ENCODE measurements around the gene AQP2.

AQP2 gene

GRCh38 chr12:49921936-49922335 is 28.6 kb upstream of the AQP2 start:
- no peaks in the 10 kb centered on the region for H3K4me1 ChIP-seq (ENCODE audit: insufficient read depth, low read length)
- H3K27ac ChIP-seq (ENCODE audit: low read length), result no peak overlapping the region
- H3K9me3 ChIP-seq (ENCODE audit: insufficient read depth, low read depth, low read length), result no peaks in the 10 kb centered on the region
- H3K9ac ChIP-seq (ENCODE audit: low read depth, low read length), result no peak overlapping the region
- no peaks in the 10 kb centered on the region for H3K27me3 ChIP-seq (ENCODE audit: insufficient read depth, low read length)
- H3K4me3 ChIP-seq (ENCODE audit: low read length), result no peak overlapping the region
- no peaks in the 10 kb centered on the region for H3K36me3 ChIP-seq (ENCODE audit: insufficient read depth, low read depth, low read length)

DNA sequence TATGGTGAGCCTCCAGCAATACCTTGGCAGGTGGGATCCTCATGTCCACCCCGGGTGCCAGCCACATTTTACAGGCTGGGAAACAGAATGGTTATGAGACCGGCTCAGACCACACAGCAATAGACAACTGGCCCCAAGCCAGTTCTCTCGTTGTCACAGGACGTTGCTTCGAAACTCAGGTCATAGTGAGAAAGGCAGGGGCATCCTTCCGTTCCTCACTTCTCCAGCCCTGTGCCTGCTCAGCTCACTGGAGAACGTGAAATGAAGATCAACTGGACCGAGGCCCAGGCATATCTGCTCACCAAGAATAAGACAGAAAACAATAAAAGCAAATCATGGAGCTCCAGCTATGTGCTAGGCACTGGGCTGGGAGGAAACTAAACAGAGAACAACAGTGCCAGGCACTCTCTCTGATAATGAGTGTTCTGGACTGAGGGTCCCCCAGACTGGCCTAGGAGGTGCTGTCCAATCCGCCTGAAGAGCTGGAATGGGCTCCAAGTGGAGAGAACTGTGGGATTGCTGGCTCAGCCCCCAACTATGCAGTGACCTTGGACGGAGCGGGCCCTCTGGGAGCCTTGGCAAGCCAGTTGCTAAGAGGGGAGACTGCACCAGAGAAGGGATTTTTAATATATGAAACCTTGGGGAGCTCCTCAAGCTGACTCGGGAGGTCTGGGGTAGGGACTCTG is 28.0 kb upstream of the AQP2 start:
- Histone ChIP-seq H3K36me3 (ENCODE audit: insufficient read depth, low read depth, low read length) (no peaks in the 10 kb centered on the region), H3K27ac (ENCODE audit: low read length) (no peak overlapping the region), H3K9me3 (ENCODE audit: insufficient read depth, low read depth, low read length) (no peaks in the 10 kb centered on the region), H3K27me3 (ENCODE audit: insufficient read depth, low read length) (no peaks in the 10 kb centered on the region), H3K9ac (ENCODE audit: low read depth, low read length) (no peak overlapping the region), H3K4me1 (ENCODE audit: insufficient read depth, low read length) (no peaks in the 10 kb centered on the region), H3K4me3 (ENCODE audit: low read length) (no peak overlapping the region)

GRCh38 chr12:49923035-49923644 is 27.4 kb upstream of the AQP2 start:
- no peaks in the 10 kb centered on the region for H3K36me3 ChIP-seq (ENCODE audit: insufficient read depth, low read depth, low read length)
- H3K4me3 ChIP-seq (ENCODE audit: low read length), result no peak overlapping the region
- H3K27ac ChIP-seq (ENCODE audit: low read length), result no peak overlapping the region
- no peaks in the 10 kb centered on the region for H3K9me3 ChIP-seq (ENCODE audit: insufficient read depth, low read depth, low read length)
- no peaks in the 10 kb centered on the region for H3K4me1 ChIP-seq (ENCODE audit: insufficient read depth, low read length)
- no peaks in the 10 kb centered on the region for H3K27me3 ChIP-seq (ENCODE audit: insufficient read depth, low read length)
- H3K9ac ChIP-seq (ENCODE audit: low read depth, low read length), result no peak overlapping the region

- Histone ChIP-seq H3K4me3 (ENCODE audit: low read length) (no peak overlapping the region), H3K4me1 (ENCODE audit: insufficient read depth, low read length) (no peaks in the 10 kb centered on the region), H3K27ac (ENCODE audit: low read length) (no peak overlapping the region)
Measured at GRCh38 chr12:49923880-49924556, 26.5 kb upstream of the AQP2 start.

DNA sequence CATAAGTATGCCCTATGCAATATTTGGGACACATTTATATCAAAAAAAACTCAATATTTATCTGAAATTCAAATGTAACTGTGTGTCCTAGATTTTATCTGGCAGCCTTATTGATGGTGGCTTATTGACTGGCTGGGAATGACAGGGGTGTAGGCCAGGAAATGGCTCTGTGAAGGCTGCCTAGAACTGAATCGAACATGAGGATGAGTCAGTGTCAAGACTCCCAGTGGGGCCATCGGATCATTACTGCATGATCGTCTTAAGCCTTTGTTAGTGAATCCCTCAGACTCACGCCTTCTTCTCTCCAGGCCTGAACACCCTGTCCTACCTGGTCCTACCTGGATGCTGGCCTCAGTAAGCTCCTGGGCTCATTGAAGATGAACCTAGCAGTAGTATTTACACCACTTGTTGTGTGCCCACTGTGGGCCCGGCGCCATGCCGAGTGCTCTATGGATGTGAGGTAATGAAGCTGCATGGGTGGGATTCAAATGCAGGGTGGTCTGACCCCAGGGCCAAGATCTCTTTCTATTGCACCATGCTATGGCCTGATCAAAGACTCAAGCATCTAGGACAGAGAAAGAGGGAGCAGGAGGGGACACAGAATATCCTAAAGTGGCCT is 25.8 kb upstream of the AQP2 start:
- H3K27ac ChIP-seq (ENCODE audit: low read length), result no peak overlapping the region
- no peaks in the 10 kb centered on the region for H3K4me1 ChIP-seq (ENCODE audit: insufficient read depth, low read length)
- H3K9me3 ChIP-seq (ENCODE audit: insufficient read depth, low read depth, low read length), result no peaks in the 10 kb centered on the region
- 0 out of 2 replicates have a peak, but pooled peaks cover 7% of the 10 kb centered on the region for H3K27me3 ChIP-seq (ENCODE audit: insufficient read depth, low read length)
- no peak overlapping the region for H3K9ac ChIP-seq (ENCODE audit: low read depth, low read length)
- no peak overlapping the region for H3K4me3 ChIP-seq (ENCODE audit: low read length)
- no peaks in the 10 kb centered on the region for H3K36me3 ChIP-seq (ENCODE audit: insufficient read depth, low read depth, low read length)

More at GRCh38 chr12:49923880-49924556, 26.5 kb upstream of the AQP2 start:
- Histone ChIP-seq H3K27me3 (ENCODE audit: insufficient read depth, low read length) (no peaks in the 10 kb centered on the region), H3K9ac (ENCODE audit: low read depth, low read length) (no peak overlapping the region), H3K9me3 (ENCODE audit: insufficient read depth, low read depth, low read length) (no peaks in the 10 kb centered on the region), H3K36me3 (ENCODE audit: insufficient read depth, low read depth, low read length) (no peaks in the 10 kb centered on the region)

GRCh38 chr12:49925433-49926204 is 24.9 kb upstream of the AQP2 start:
- no peak overlapping the region for H3K4me3 ChIP-seq (ENCODE audit: low read length)
- H3K27me3 ChIP-seq (ENCODE audit: insufficient read depth, low read length), result 0 out of 2 replicates have a peak, but pooled peaks cover 7% of the 10 kb centered on the region
- no peaks in the 10 kb centered on the region for H3K4me1 ChIP-seq (ENCODE audit: insufficient read depth, low read length)
- H3K36me3 ChIP-seq (ENCODE audit: insufficient read depth, low read depth, low read length), result no peaks in the 10 kb centered on the region
- no peak overlapping the region for H3K27ac ChIP-seq (ENCODE audit: low read length)
- no peaks in the 10 kb centered on the region for H3K9me3 ChIP-seq (ENCODE audit: insufficient read depth, low read depth, low read length)
- H3K9ac ChIP-seq (ENCODE audit: low read depth, low read length), result no peak overlapping the region

GRCh38 chr12:49928471-49928870 is 22.1 kb upstream of the AQP2 start:
- no peaks in the 10 kb centered on the region for H3K4me1 ChIP-seq (ENCODE audit: insufficient read depth, low read length)
- no peaks in the 10 kb centered on the region for H3K9me3 ChIP-seq (ENCODE audit: insufficient read depth, low read depth, low read length)
- 0 out of 2 replicates have a peak, but pooled peaks cover 7% of the 10 kb centered on the region for H3K27me3 ChIP-seq (ENCODE audit: insufficient read depth, low read length)
- H3K4me3 ChIP-seq (ENCODE audit: low read length), result no peak overlapping the region
- no peak overlapping the region for H3K9ac ChIP-seq (ENCODE audit: low read depth, low read length)
- H3K36me3 ChIP-seq (ENCODE audit: insufficient read depth, low read depth, low read length), result no peaks in the 10 kb centered on the region
- H3K27ac ChIP-seq (ENCODE audit: low read length), result no peak overlapping the region

GRCh38 chr12:49929581-49929980 is 21.0 kb upstream of the AQP2 start:
- Histone ChIP-seq H3K9me3 (ENCODE audit: insufficient read depth, low read depth, low read length) (no peaks in the 10 kb centered on the region), H3K27me3 (ENCODE audit: insufficient read depth, low read length) (0 out of 2 replicates have a peak, but pooled peaks cover 7% of the 10 kb centered on the region), H3K36me3 (ENCODE audit: insufficient read depth, low read depth, low read length) (no peaks in the 10 kb centered on the region), H3K4me3 (ENCODE audit: low read length) (no peak overlapping the region), H3K27ac (ENCODE audit: low read length) (no peak overlapping the region), H3K9ac (ENCODE audit: low read depth, low read length) (no peak overlapping the region), H3K4me1 (ENCODE audit: insufficient read depth, low read length) (no peaks in the 10 kb centered on the region)

DNA sequence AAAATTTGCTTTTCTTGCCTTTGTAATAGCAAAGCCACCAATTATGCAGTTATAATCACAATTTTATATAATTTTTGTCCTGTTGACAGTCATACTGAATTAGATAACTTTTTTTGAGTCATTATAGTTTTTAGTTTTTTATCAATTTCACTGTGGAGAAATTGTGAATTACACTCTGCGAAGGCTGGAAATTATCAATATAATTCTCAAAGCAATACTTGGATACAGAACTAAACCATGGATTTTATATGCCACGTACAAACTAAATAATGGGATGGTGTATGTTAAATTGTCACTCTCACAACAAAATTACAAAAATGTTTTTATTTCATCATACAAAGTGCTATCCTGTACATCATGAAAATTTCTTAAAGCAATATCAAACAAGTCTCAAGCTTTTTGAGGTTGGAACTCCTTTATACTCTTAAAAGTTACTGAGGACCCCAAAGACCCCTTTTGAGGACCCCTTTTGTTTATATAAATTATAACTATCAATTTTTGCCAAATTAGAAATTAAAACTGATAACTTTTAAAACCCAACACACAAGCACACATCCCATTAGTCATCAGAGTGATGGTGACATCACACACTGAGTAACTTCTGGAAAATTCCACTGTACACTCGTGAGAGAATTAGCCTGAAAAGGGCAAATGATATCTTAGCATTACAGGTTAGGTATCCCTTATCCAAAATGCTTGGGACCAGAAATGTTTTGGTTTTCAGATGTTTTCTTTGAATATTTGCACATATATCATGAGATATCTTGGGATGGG is 19.8 kb upstream of the AQP2 start:
- no peak overlapping the region for H3K4me3 ChIP-seq (ENCODE audit: low read length)
- no peaks in the 10 kb centered on the region for H3K9me3 ChIP-seq (ENCODE audit: insufficient read depth, low read depth, low read length)
- no peaks in the 10 kb centered on the region for H3K4me1 ChIP-seq (ENCODE audit: insufficient read depth, low read length)
- no peaks in the 10 kb centered on the region for H3K36me3 ChIP-seq (ENCODE audit: insufficient read depth, low read depth, low read length)
- H3K27me3 ChIP-seq (ENCODE audit: insufficient read depth, low read length), result 0 out of 2 replicates have a peak, but pooled peaks cover 7% of the 10 kb centered on the region
- no peak overlapping the region for H3K27ac ChIP-seq (ENCODE audit: low read length)
- H3K9ac ChIP-seq (ENCODE audit: low read depth, low read length), result no peak overlapping the region

GRCh38 chr12:49932023-49932422 is 18.5 kb upstream of the AQP2 start:
- Histone ChIP-seq H3K27me3 (ENCODE audit: insufficient read depth, low read length) (0 out of 2 replicates have a peak, but pooled peaks cover 7% of the 10 kb centered on the region), H3K9me3 (ENCODE audit: insufficient read depth, low read depth, low read length) (no peaks in the 10 kb centered on the region), H3K4me1 (ENCODE audit: insufficient read depth, low read length) (no peaks in the 10 kb centered on the region), H3K36me3 (ENCODE audit: insufficient read depth, low read depth, low read length) (no peaks in the 10 kb centered on the region), H3K9ac (ENCODE audit: low read depth, low read length) (no peak overlapping the region), H3K27ac (ENCODE audit: low read length) (no peak overlapping the region), H3K4me3 (ENCODE audit: low read length) (no peak overlapping the region)

All from iPS-20b (cell line).